SIG-M5 treated with dmso at 0.1 percent for 504 hours (cell line): ENCODE measurements around the gene ARFIP1.
"Not testable (repeated sequence)": the region's sequence is repeated elsewhere in the genome, so short reads cannot be mapped to it uniquely, and the experiment has no call there.

Source experiments
- DNase-seq: peaks from one replicate; lab custom pipeline; 2025; ENCODE audit not compliant: unreplicated experiment; lab: John Stamatoyannopoulos, UW

The ARFIP1 gene

DNA sequence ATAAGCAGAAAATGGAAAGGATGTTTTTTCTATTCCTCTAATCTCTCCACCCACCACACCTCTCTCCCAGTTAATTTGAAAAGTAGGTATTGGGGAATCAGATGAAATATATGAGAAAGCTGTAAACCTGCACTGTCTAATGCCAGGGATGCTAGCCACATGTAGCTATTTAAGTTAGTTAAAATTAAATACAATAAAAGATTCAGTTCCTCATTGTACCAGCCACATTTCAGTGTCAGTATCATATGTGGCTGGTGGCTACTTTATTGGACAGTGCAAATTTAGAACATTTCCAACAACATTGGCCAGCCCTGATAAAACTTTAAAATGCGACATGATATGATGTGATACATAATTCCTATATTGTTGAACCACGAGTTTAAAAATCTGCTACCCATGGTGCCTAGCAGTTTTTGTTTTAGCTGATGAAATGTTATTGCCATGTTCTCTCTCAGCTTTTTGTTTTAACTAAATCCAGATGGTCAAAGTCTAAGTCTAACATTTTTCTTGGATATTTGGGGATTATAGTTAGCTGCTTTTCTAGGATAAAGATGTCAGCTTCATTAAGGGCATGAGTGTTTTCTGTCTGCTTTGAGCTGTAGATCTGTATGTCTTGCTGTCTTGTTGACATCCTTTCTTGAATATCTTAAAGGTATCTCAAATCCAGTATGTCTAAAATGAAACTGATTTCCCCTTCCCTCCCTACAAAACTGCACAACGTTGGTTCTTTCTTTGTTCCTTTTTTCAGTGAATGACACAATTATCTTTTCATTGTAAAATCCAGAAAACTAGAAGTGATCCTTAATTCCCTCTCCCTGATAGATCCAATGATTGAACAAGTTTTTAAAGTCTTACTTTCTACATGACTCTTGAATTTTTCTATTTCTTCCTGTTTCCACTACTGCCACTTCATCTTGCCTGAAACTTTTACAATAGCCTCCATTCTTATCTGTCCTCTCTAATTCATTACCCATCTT lies 6.2 kb downstream of the ARFIP1 start:
- DNase-seq: peak; percentile 10

- DNase-seq: no peak
These were observed 6.9 kb downstream of the ARFIP1 start for GRCh38 chr4:152786627-152787026.

- no peak for DNase-seq
These were observed 16.1 kb downstream of the ARFIP1 start for GRCh38 chr4:152795891-152796290.

GRCh38 chr4:152803541-152803940 lies 23.8 kb downstream of the ARFIP1 start:
- no peak for DNase-seq

DNA sequence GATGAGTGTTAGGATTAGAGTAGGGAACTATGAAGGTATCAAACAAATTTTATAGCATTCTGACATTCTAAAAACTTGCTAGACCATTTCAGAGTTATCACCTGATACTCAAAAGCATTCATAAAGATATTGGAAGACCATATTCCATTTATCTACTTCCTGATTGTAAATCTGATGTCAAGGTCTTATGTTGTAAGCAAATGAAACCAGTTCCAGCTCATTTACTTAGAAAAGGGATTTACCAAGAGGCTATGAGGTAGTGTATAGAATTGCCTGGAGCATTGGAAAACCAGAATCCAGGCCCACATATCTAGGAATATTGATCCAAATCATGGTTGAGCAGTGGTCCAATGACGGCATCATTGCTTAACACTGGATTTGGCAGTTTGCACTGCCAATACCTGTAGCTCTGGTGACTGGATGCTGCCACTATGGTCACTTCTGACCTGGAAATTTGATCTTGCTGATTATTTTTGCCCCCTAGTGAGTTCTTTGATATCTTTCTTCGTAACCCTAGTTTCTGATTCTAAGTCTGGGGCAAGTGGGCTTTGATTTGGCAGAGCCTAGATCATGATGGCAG lies 25.4 kb downstream of the ARFIP1 start:
- DNase-seq: no peak

DNA sequence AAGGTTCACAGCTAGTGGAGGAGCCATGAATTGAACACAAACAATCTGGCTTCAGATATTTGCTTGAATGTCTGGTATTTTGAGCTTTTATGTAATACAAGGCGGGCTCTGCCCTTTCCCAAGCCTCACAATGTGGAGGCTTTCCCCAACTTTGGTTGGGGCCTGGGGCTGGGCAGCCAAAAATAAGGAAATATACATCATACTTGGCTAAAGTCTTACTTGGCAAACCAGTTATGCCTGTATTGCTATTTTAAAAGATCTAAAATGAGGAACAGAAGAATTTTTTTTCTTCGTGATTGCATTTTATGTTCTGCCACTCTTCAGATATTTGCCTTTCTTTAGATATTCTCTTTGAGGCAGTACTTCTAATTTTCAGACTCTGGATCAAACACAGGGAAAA lies 26.1 kb downstream of the ARFIP1 start:
- DNase-seq: peak; percentile 10

DNA sequence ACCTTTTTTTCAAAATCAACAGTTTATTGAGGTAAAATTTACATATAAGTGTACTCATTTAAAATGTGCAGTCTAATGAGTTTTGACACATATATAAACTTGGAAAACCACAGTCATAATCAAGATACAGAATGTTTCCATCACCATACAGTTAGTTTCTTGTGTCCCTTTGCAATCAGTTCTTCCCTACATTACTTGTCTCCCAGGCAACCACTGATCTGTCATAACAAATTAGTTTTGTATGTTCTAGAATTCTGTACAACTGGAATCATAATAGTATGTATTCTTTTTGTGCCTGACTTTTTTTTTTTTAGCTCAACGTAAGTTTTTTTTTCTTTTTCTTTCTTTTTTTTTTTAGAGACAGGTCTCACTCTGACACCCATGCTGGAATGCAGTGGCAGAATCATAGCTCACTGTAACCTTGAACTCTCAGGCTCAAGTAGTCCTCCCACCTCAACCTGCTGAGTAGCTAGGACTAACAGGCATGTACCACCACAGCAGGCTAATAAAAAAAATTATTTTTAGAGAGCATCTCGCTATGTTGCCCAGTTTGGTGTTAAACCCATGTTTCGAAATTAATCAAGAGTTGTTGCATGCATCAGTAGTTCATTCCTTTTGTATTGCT lies 26.9 kb downstream of the ARFIP1 start:
- DNase-seq: no peak

DNA sequence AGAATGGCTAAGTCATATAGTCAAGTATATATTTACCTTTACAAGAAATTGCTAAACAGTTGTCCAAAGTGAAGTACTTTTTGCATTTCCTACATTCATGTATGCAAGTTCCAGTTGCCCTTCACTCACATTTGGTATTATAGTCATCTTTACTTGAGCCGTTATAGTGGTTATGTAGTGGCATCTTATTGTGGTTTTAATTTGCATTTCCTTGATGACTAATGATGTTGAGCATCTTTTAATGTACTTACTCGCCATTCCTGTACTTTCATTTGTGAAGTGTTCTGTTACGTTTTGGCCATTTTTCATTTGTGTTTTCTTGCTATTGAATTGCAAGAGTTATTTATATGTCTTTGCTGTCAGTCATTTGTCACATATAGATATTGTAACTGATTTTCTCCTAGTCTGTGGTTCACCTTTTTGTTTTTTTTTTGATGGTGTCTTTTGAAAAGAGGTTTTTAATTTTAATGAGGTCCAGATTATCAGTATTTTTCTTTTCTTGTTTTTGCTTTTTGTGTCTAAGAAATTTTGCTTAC lies 27.6 kb downstream of the ARFIP1 start:
- no peak for DNase-seq

DNA sequence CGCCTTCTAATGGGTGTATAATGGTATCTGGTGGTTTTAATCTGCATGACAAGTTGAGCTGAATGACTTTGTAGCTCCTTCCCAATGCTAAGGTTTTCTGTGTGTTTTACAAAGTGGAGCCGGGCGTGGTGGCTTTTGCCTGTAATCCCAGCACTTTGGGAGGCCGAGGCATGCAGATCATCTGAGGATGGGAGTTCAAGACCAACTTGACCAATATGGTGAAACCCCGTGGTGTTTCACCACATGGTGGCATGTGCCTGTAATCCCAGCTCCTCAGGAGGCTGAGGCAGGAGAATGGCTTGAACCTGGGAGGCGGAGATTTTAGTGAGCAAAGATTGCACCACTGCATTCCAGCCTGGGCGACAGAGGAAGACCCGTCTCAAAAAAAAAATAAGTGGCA lies 28.9 kb downstream of the ARFIP1 start:
- no peak for DNase-seq

DNA sequence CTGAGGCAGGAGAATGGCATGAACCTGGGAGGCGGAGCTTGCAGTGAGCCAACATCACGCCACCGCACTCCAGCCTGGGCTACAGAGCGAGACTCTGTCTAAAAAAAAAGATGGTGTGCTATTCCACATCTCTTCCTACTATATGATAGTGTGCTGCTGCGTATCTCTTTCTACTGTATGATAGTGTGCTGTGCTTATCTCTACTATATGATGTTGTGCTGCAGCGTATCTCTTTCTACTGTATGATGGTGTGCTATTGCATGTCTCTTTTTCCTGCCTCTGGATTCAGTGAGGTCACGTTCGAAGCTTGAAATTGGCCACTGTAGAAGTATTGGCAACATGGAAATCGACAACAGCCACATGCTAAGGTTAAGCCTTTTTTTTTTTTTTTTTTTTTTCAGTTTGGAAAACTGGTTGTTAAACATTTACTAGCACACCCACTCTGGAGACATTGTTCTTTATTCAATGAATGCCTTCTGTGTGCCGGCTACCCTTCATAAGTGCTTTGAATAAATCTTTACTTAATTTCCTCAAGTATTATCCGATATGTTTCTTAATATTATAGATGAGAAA lies 31.0 kb downstream of the ARFIP1 start:
- DNase-seq: no peak

DNA sequence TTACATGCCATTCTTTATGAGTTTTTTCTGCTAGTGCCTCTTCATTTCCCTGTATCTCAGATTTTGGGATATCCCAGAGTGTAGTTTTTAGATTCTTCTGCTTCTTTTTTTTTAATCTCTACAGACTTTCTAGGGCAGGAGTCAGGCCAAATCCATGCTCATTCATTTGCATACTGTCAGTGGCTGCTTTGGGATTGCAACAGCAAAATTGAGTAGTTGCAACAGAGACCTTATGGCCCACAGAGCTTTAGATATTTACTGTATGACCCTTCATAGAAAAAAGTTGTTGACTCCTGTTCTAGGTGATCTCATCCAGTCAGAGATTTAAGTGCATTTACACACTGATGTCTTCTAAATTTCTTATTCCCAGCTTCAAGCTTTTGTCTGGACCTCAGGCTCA lies 35.3 kb downstream of the ARFIP1 start:
- peak; percentile 1 for DNase-seq

GRCh38 chr4:152817331-152817730 lies 37.6 kb downstream of the ARFIP1 start:
- peak; percentile 11 for DNase-seq

GRCh38 chr4:152819026-152819645 lies 39.4 kb downstream of the ARFIP1 start:
- no peak for DNase-seq

GRCh38 chr4:152820073-152820472 lies 40.3 kb downstream of the ARFIP1 start:
- no peak for DNase-seq

- DNase-seq: no peak
These were observed 42.6 kb downstream of the ARFIP1 start for GRCh38 chr4:152822323-152822722.

- no peak for DNase-seq
These were observed 44.8 kb downstream of the ARFIP1 start for GRCh38 chr4:152824561-152824960.

- DNase-seq: no peak
These were observed 45.6 kb downstream of the ARFIP1 start for GRCh38 chr4:152825336-152825735.

DNA sequence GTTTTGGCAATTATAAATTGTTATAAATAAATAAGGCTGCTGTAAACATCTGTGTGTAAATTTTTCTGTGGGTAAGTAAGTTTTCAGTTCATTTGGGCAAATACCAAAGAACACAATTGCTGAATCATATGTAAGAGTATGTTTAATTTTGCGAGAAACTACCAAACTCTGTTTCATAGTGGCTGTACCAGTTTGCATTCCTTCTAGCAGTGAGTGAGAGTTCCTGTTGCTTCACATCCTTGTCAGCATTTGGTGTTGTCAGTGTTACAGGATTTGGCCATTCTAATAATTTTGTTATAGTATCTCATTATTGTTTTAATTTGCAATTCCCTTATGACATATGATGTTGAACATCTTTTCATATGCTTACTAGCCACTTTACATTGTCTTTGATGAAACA lies 48.4 kb downstream of the ARFIP1 start:
- no peak for DNase-seq

- DNase-seq: no peak
These were observed 51.7 kb downstream of the ARFIP1 start for GRCh38 chr4:152831416-152831815.

GRCh38 chr4:152836936-152837335 lies 57.2 kb downstream of the ARFIP1 start:
- DNase-seq: no peak

GRCh38 chr4:152839729-152840128 lies 60.0 kb downstream of the ARFIP1 start:
- DNase-seq: not testable (repeated sequence)
